ENCODE data around the gene GFER.
"Not testable (repeated sequence)": the region's sequence is repeated elsewhere in the genome, so short reads cannot be mapped to it uniquely, and the experiment has no call there.

The GFER gene

DNA sequence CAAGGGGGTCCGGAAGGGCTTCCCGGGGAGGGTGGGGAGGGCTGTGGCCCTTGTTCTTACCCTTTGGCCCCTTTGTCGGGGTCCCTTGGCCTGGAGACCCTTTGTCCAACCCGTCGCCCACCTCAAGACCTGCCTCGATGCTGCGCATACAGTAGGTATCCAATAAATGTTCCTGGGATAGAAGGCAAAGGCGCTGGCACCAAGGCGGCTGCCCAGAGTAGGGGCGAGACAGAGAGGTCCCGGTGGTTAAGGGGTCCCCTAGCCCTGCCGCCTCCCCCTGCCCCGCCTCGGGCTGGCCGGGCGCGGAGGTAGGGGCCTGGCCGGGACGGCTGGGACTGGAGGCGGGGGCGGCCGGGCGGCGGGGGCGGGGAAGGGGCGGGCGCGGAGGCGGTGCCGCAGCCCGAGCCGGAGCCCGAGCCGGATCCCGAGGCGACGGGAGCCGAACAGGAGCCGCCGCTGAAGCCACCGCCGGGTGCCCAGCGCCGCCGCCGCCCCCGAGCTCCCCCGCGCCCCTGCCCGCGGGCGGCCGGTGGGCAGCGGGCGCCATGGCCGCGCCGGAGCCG, 42.5 kb downstream of the GFER start, which contains the start of gene NHERF2:
Gene NHERF2, plus strand, starts transcription at position 442 of the 563 bp plus-strand sequence. Its CDS starts 104 bp downstream, at position 546.
- DNase-seq (ENCODE audit: low read depth in 2 of 2), result no peak

DNA sequence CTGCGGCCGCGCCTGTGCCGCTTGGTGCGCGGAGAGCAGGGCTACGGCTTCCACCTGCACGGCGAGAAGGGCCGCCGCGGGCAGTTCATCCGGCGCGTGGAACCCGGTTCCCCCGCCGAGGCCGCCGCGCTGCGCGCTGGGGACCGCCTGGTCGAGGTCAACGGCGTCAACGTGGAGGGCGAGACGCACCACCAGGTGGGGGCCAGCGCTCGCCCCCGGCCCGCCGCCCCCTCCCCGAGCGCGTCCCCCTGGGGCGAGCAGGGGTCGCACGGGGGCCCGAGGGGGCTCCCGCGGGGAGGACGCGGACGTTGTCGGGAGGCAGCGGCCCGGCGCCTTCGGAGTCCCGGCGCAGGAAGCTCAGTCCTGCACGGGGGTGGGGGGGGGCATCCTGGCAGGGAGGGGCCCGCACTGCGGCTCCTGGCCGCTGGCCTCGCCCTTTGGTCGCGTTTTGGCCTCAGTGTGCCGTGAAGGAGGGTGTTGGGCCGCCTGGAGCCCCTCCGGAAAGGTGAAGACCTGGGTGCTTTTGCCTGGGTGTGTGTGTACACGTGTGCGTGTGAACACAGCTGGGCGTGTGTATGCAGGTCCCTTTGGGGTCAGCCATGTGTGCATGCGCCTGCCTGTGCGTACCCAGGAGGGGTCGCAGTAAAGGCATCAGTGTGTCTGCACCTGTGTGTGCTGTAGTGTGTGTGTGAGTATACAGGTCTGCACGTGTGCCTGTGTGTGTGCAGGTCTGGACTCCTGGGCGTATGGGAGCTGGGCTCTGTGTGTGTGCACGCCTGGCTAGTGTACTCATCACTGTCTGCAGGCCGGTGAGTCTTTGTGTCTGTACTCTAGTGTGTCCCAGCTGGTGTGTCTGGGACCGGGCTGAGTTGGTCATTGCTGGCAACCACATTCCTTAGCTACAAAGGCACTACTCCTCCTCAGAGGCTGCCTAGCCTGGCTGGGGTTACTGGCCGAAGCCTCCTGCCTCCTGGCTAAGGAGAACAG, 43.3 kb downstream of the GFER start:
- DNase-seq (ENCODE audit: low read depth in 2 of 2), result no peak

DNA sequence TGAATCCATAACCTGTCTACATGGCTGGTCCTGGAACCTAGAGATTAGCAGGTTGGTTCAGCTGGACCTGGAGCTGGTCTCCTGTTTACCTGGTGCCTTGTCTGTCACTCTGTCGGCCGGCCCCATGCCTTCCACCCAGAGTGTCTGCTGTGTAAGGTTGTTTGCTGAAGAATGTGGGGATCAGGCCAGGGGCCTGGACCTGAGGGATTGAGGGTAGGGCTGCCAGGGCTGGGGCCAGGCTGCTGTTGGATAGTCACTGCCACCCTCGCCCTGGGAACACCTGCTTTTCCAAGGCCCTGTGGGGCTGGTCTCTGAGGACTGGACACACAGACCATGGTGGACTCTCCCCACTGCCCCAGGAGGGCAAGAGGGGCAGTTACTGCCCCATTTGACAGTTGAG, 44.2 kb downstream of the GFER start:
- DNase-seq (ENCODE audit: low read depth in 2 of 2), result no peak

DNA sequence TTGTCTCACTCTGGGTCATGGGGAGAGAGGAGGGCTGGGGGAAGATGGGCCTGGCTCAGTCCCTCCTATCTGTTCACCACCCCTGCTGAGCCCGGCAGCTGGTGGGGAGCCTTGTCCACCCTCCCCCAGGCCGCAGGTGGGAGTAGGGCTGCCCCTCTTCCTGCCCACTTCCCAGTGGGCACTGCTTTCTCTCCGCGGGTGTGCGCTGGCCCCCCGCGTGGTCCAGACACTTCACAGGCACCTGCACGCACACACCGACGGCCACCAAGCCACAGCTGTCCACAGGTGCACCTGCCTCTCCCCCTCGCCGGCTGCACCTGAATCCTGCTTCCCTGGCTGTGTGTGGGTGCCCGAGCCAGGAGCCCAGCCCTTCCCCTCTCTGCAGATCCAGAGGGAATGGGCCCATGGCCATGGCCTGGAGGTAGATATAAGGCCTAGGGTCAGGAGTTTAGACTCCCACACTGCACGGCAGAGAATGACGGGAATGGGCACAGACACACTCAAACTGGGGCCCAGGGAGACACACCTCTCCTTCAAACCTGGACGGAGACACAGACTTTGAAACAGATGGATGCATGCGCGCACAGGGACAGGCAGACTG, 44.7 kb downstream of the GFER start:
- DNase-seq (ENCODE audit: low read depth in 2 of 2), result no peak

DNA sequence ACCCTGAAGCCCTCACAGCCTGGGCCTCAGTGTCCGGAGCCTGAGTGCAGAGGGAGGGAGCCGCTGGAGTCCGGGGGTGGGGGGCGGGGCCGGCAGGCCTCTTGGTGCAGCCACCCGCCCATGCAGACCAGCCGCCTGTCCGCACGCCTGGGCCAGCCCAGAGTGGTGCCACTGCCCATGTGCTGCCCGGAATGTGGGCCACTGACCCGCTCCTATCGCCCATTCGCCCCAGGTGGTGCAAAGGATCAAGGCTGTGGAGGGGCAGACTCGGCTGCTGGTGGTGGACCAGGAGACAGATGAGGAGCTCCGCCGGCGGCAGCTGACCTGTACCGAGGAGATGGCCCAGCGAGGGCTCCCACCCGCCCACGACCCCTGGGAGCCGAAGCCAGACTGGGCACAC, 45.4 kb downstream of the GFER start:
- DNase-seq (ENCODE audit: low read depth in 2 of 2), result no peak

DNA sequence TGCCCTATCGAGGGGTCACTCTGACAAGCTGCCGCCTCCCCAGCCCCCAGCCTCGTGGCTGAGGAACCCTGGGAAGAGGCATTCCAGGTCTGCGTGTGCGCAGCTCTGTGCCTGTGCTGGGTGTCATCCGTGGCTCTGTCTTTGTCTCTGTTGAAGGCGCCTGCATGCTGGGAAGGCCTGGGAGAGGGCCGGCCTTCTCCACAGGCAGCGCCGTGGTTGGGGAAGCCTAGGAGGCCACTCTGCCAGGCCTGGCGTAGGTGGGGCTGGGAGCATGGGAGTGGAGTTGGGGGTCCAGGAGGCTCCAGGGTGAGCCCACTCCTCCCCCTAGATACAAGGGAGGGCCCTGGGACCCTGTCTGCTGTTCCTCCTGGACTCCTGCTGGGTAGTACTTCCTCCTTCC, 46.0 kb downstream of the GFER start:
- DNase-seq (ENCODE audit: low read depth in 2 of 2), result no peak

DNA sequence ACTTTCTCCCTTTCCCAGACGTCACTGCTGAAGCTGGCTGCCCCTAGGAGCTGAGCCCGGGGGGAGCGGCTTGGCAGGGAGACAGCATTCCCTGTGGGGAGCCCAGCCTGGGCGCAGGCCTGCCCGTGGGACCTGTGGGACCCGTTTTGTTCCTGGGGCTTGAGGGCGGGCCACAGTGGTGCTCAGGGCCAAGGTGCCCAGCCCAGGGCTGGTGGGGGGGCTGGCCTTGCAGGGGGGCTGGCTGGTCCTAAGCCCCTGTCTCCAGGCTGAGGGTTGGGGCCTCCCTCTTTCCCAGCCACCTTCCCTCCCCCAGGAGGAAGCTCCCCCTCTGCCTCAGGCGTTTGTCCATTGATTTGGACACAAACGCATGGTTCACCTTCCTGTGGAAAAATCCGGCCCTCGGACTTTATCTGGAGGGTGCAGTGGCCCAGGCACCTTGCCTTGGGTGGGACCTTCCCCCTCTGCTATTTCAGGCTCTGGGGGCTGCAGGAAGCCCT, 47.1 kb downstream of the GFER start:
- no peak for DNase-seq (ENCODE audit: low read depth in 2 of 2)

DNA sequence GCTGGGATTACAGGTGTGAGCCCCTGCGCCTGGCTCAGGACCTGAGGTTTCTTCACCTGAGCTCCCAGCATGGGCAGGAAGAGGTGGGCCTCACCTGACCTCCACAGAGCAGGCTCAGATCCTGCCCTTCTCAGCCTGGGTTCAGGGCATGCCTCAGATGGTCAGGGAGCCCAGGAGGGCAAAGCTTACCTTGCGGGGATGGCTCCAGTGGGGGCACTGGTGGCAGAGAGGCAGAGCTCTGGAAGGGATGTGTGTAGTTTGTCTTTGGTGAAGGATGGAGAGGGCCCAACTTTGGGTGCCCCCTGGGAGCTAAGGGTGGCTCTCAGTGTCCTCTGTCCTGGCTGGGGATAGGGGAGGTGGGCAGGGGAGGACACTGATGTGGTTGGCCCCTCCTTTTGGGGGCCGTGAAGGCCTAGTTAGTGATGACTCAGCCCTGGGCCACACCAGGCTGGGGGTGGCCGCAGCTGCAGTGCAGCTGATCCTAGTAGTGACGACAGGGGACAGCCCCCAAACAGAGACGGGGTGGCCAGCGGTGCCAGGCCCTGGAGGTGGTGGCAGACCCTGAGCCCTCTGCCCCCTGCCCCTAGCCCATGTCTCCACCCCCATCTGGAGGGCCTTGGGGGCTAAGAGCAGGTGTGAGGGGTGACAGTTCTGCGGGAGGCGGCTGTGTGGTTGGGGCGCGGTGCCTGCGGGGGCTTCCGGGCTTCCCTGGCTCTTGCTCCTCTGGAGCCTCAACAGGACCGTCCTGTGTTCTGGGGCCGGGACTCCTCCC, 48.5 kb downstream of the GFER start:
- DNase-seq (ENCODE audit: low read depth in 2 of 2), result no peak

DNA sequence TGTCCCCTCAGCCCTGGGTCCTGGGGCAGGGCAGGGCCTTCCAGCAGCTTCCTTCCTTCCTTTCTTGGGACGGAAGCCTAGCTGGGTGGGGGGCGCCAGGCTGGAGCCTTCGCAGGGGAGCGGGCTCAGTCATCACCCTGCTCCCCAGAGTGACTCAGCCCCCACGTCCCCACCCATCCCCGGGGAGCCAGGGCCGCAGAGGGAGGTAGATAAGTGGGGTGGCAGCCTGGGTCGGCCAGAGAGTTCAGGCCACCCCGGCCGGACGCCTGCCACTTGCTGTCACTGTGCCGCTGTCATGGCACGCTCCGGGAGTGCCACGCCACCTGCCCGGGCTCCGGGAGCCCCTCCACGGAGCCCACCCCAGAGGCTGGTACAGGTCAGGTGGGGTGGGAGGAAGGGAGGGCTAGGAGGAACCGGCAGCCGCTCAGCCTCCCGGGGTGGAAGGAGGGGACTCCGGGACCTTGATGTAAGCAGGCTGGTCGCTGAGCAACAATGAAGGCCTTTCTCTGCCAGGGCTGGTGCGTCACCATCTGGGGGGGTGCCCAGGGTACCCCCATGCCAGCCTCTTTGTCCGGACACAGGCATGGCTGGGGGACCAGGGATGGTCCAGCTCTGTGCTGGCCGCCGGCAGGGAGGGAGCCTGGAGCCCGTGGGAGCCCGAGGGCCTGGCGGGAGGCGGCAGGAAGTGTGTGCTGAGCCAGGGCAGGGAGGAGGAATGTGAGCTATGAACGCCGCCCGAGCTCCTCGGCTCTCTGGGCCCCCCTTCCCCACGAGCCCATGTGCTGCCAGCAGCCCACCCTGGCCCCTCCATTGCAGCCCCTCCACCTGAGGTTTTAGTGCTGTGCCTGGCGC, 49.3 kb downstream of the GFER start:
- DNase-seq (ENCODE audit: low read depth in 2 of 2), result no peak

DNA sequence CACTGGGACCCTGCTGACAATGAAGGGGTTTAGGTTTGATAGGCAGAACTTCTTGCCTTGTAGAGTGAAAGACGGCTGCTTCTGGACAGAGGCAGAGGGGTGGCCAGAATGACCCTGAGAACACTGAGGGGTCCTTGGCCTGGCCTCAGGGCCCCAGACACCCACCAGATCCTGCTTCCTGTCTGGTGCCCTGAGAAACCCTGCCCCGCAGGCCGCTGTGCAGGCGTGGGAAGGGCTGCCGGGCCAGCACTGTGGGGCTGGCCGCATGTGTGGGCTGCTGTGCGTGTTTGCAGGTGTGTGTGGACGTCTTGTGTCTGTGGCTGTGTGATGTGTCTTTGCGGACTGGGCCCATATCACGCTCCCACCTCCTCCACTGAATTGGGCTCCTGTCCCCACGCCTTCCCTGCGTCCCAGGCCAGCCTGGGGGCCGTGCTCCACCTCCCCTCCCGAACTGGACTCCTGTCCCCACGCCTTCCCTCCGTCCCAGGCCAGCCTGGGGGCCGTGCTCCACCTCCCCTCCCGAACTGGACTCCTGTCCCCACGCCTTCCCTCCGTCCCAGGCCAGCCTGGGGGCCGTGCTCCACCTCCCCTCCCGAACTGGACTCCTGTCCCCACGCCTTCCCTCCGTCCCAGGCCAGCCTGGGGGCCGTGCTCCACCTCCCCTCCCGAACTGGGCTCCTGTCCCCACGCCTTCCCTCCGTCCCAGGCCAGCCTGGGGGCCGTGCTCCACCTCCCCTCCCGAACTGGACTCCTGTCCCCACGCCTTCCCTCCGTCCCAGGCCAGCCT, 50.1 kb downstream of the GFER start:
- not testable (repeated sequence) for DNase-seq (ENCODE audit: low read depth in 2 of 2)

DNA sequence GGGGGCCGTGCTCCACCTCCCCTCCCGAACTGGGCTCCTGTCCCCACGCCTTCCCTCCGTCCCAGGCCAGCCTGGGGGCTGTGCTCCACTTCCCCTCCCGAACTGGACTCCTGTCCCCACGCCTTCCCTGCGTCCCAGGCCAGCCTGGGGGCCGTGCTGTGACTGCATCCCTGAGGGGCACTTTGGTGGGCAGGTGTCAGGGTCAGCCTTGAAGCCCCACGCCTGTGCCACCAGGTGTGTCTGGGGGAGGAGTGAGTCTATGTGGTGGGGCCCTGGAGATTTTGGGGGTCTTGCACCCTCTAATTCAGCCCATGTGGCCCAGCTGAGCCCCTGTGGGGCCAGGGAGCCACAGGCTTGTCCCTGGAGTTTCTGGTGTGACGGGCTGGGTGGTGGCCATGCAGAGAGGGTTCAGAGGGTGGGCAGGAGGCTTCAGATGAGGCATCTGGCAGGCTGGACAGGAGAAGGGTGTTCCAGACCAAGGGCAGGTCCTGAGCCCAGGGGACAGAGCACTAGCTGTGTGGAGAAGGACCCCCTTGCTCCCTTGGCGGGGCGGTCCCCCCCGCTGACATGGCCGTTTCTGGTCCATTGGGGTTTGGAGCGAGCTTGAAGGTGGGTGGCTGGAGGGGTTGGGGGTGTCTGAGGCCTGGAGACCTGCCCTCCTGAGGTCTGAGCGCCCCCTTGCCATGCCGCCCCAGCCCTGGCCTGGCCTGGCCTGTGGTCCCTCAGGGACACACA, 50.9 kb downstream of the GFER start:
- no peak for DNase-seq (ENCODE audit: low read depth in 2 of 2)

DNA sequence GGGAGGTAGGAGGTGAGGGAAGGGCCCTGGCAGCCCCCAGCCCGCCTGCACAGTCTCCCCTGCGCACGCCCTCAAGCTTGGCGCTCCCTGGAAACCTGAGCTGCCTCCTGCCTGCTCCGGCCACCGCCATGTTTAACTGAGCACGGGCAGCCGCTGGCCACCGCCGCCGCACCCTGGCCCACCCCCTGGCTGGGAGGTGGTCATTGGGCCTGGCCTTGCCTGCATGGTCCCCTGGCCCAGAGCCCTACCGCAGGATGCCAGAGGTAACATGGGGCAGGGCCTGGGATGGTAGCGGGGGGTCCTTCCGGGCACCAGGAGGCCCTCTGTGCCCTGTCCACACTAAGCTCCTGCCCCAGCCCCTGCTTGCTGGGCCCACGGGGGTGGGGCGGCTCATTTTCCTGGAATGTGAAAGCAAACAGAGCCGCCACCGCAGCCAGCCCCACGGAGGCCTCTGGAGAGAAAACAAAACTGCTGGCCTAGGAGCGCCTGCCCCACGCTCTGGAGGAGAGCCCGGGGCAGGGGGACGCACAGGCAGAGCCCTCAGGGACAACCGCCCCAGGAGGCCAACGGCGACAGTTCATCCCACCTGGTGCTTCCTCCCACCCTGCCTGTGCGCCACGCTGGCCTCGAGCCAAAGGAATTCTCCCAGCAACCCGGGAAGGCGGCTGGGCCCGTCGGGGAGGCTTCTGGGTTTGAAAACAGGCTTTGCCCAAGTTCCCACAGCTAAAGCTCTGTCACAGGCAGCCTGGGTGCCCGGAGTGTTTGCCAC, 51.6 kb downstream of the GFER start:
- no peak for DNase-seq (ENCODE audit: low read depth in 2 of 2)

DNA sequence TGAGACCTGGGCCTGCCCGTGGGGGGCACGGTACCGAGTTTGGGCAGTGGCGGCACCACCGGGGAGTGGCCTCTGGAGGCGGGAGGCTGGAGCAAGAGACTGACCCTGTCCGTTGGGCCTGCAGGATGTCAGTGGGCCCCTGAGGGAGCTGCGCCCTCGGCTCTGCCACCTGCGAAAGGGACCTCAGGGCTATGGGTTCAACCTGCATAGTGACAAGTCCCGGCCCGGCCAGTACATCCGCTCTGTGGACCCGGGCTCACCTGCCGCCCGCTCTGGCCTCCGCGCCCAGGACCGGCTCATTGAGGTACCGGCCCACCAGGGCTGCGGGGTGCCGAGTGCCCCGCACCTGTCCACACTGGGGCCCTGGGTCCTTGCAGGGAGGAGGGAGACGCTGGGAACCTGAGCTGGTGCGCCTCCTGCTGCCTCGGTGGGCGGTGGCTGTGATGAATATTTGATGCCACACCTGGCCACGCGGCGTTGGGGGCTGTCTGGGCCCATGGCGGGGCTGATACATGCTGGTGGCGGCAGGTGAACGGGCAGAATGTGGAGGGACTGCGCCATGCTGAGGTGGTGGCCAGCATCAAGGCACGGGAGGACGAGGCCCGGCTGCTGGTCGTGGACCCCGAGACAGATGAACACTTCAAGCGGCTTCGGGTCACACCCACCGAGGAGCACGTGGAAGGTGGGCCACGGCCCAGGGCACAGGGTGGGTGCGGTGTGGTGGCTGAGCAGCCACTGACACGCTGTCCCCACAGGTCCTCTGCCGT, 52.4 kb downstream of the GFER start:
- DNase-seq (ENCODE audit: low read depth in 2 of 2), result no peak

DNA sequence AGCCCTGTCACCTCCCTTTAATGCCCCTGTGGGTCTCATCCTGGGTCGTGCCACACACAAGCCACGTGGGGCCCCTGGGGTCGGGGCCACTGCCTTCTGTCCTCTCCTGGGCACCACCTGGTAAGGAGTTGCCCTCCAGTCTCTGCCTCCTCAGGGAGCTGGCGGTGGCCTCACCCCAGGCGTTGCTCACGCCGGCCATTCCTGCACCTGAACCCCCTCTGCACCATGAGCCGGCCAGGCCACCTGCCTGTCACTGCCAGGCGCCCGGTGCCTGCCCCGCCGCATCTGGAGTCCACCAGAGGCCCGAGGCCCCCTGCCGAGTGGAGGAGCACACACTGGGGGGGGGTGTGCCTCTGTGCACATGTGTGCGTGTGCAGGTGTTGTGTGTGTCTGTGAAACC, 53.1 kb downstream of the GFER start:
- DNase-seq (ENCODE audit: low read depth in 2 of 2), result no peak

Data from fibroblast of skin of left biceps (primary cell).